IMR-90 (cell line): Measurements from ENCODE around the gene DNAI2. TPM values are rescaled to one million over a fixed set of nuclear protein-coding genes. Genes with fewer than 3 reads are reported as not detected.

Source experiments
- ATAC-seq: fragments of 200-7000 bp; cut with Tn5 transposase; 2 replicates; pipeline ENCODE4 v1.9.1; 2020; ENCODE audit warnings: low read depth, mild to moderate bottlenecking, moderate library complexity
- BruUV-seq: library from RNA; stranded (reverse); fragments of 400-500 nt; replicated peaks from 2 replicates; lab custom pipeline; 2021; lab: Mats Ljungman, UMichigan
- CTCF ChIA-PET: fragments of 300-600 bp; formaldehyde crosslinking; extraction: SDS; loops from one replicate; lab custom pipeline; 2021; ENCODE audit warnings: antibody characterized with exemption; lab: Yijun Ruan, JAX
- POLR2A ChIA-PET: fragments of 300-600 bp; sonication (Branson Sonifier 250); formaldehyde crosslinking; loops from one replicate; lab custom pipeline; 2022; ENCODE audit warnings: antibody characterized with exemption; ENCODE audit not compliant: unreplicated experiment; lab: Charles Lee
- DNase-seq: peaks from one replicate; pipeline ENCODE4 v3.0.0; 2013
- H2AFZ ChIP-seq: replicated peaks from 2 replicates; pipeline ENCODE3; 2013; ENCODE audit warnings: low read length, mild to moderate bottlenecking; ENCODE audit not compliant: poor library complexity
- H2AK5ac ChIP-seq: 2 replicates; pipeline ENCODE4 v1.6.1; 2013; ENCODE audit warnings: low read depth, low read length, inconsistent platforms
- H2AK9ac ChIP-seq: replicated peaks from 2 replicates; pipeline ENCODE3; 2013; ENCODE audit warnings: mild to moderate bottlenecking, low read depth, low read length, moderate library complexity; ENCODE audit not compliant: poor library complexity
- H2BK120ac ChIP-seq: 2 replicates; pipeline ENCODE4 v1.6.1; 2013; ENCODE audit warnings: low read depth, low read length, inconsistent platforms
- H2BK15ac ChIP-seq: 3 replicates; pipeline ENCODE4 v1.6.1; 2013; ENCODE audit warnings: low read depth, low read length, inconsistent platforms
- H2BK20ac ChIP-seq: 2 replicates; pipeline ENCODE4 v1.6.1; 2013; ENCODE audit warnings: low read depth, mild to moderate bottlenecking, inconsistent platforms, low read length, moderate library complexity
- H2BK5ac ChIP-seq: 2 replicates; pipeline ENCODE4 v1.6.1; 2013; ENCODE audit warnings: mild to moderate bottlenecking, low read depth, low read length, inconsistent platforms; ENCODE audit not compliant: poor library complexity, severe bottlenecking
- H3K14ac ChIP-seq: replicated peaks from 2 replicates; pipeline ENCODE4 v1.6.1; 2013; ENCODE audit warnings: low read depth, low read length, inconsistent platforms
- H3K18ac ChIP-seq: 2 replicates; pipeline ENCODE4 v1.6.1; 2013; ENCODE audit warnings: low read depth, low read length, control low read depth
- H3K23ac ChIP-seq: 2 replicates; pipeline ENCODE4 v1.6.1; 2013; ENCODE audit warnings: low read depth, low read length, inconsistent platforms
- H3K27ac ChIP-seq: 2 replicates; pipeline ENCODE4 v1.5.1; 2013; ENCODE audit warnings: mild to moderate bottlenecking, control low read depth, low read length; ENCODE audit not compliant: insufficient read depth
- H3K27me3 ChIP-seq: 2 replicates; pipeline ENCODE4 v1.6.1; 2013; ENCODE audit warnings: low read length; ENCODE audit not compliant: control insufficient read depth, insufficient read depth
- H3K36me3 ChIP-seq: 2 replicates; pipeline ENCODE4 v1.6.1; 2013; ENCODE audit warnings: low read length, mixed read lengths; ENCODE audit not compliant: control insufficient read depth, insufficient read depth
- H3K4ac ChIP-seq: 2 replicates; pipeline ENCODE4 v1.6.1; 2013; ENCODE audit warnings: low read depth, low read length, inconsistent platforms
- H3K4me1 ChIP-seq: 2 replicates; pipeline ENCODE4 v1.6.1; 2013; ENCODE audit warnings: low read length, mixed read lengths; ENCODE audit not compliant: control insufficient read depth, insufficient read depth
- H3K4me2 ChIP-seq: 2 replicates; pipeline ENCODE4 v1.6.1; 2013; ENCODE audit warnings: low read depth, mild to moderate bottlenecking, control low read depth, low read length, moderate library complexity
- H3K4me3 ChIP-seq: 2 replicates; pipeline ENCODE4 v1.5.1; 2013; ENCODE audit warnings: low read depth, mild to moderate bottlenecking, control low read depth, low read length, moderate library complexity; ENCODE audit not compliant: insufficient read depth
- H3K56ac ChIP-seq: 2 replicates; pipeline ENCODE4 v1.6.1; 2013; ENCODE audit warnings: low read length, inconsistent platforms; ENCODE audit not compliant: insufficient read depth; ENCODE audit errors: extremely low read depth
- H3K79me1 ChIP-seq, 2 experiments: 2 replicates each; pipeline ENCODE4 v1.6.1; 2013; ENCODE audit warnings: low read length in 2 of 2, inconsistent platforms in 1 of 2, low read depth in 1 of 2
- H3K9ac ChIP-seq: 2 replicates; pipeline ENCODE4 v1.6.1; 2013; ENCODE audit warnings: low read depth, low read length, control low read depth
- H3K9me1 ChIP-seq: 2 replicates; pipeline ENCODE4 v1.6.1; 2013; ENCODE audit warnings: low read length, inconsistent platforms; ENCODE audit not compliant: insufficient read depth
- H3K9me3 ChIP-seq: 2 replicates; pipeline ENCODE4 v1.6.1; 2013; ENCODE audit warnings: low read length; ENCODE audit not compliant: control insufficient read depth, insufficient read depth
- H4K20me1 ChIP-seq: 2 replicates; pipeline ENCODE4 v1.6.1; 2013; ENCODE audit warnings: low read length, inconsistent platforms; ENCODE audit not compliant: insufficient read depth
- H4K5ac ChIP-seq: 2 replicates; pipeline ENCODE4 v1.6.1; 2013; ENCODE audit warnings: mild to moderate bottlenecking, low read depth, low read length, control low read depth
- H4K8ac ChIP-seq, 2 experiments: 2 replicates each; pipeline ENCODE4 v1.6.1; 2013; ENCODE audit warnings: low read depth in 2 of 2, low read length in 2 of 2, control low read depth in 1 of 2, inconsistent platforms in 1 of 2
- H4K91ac ChIP-seq: 2 replicates; pipeline ENCODE4 v1.6.1; 2013; ENCODE audit warnings: low read depth, low read length, inconsistent platforms; ENCODE audit not compliant: insufficient read depth
- BHLHE40 ChIP-seq: fragments of 150-350 bp; IDR thresholded peaks from 2 replicates; pipeline ENCODE4 v1.6.1; 2016; ENCODE audit warnings: mild to moderate bottlenecking, low read depth, low read length
- POLR2A ChIP-seq: IDR thresholded peaks from 2 replicates; pipeline ENCODE4 v1.6.1; 2012; ENCODE audit warnings: mild to moderate bottlenecking, low read depth, low read length
- RAD21 ChIP-seq: IDR thresholded peaks from 2 replicates; pipeline ENCODE4 v1.6.1; 2012; ENCODE audit warnings: low read length, improper control_type of control experiment
- WGBS, 2 experiments: methylation state at CpG; one replicate each; pipeline versions ENCODE4 v1.1.5 to v1.1.7; 2013; ENCODE audit warnings: missing lambda C conversion rate in 2 of 2; ENCODE audit not compliant: insufficient read length in 1 of 2; ENCODE audit errors: extremely low coverage in 2 of 2; 5-methylcytosine and 5-hydroxymethylcytosine counted together
- dilution Hi-C: fragments of 300-500 bp; cut with HindIII; formaldehyde crosslinking; loops from one replicate; pipeline ENCODE4 v1.14.3; 2018; ENCODE audit warnings: low sequenced_read_pairs; ENCODE audit not compliant: unreplicated experiment
- in situ Hi-C: fragments of 300-500 bp; cut with MboI; formaldehyde crosslinking; loops from 3 replicates; pipeline ENCODE4 v1.14.3; 2019; ENCODE audit warnings: low sequenced_read_pairs, inconsistent platforms, mixed read lengths
- intact Hi-C: fragments of 100-400 bp; cut with micrococcal nuclease; formaldehyde crosslinking; loops from 2 replicates; pipeline ENCODE4 v1.10.0; 2022
- polyA plus RNA-seq, 3 experiments: library from polyadenylated mRNA; depleted of rRNA; stranded (reverse); fragments of >200 nt; gene quantifications; 2 replicates each; pipeline ENCODE4 v1.2.3, GENCODE V29; 2012; ENCODE audit warnings: low replicate concordance in 1 of 3
- total RNA-seq: library from RNA; depleted of rRNA; stranded (reverse); fragments of >200 nt; gene quantifications from 2 replicates; pipeline ENCODE4 v1.2.3, GENCODE V29; 2012

The DNAI2 gene
- total and polyA plus RNA-seq, 2 of the 4 experiments (the other 2 are of a cell fraction): not detected

GRCh38 chr17:74230896-74231295, 43.1 kb upstream of the DNAI2 start:
- Histone ChIP-seq H2BK120ac (no peak overlapping the region), H4K5ac (no peak overlapping the region), H3K27ac (no peak overlapping the region), H3K18ac (no peak overlapping the region), H3K4me1 (no peaks in the 10 kb centered on the region), H3K9me1 (no peaks in the 10 kb centered on the region), H3K4me3 (no peak overlapping the region), H3K4ac (no peak overlapping the region), H3K27me3 (no peaks in the 10 kb centered on the region), H2AK5ac (no peak overlapping the region), H2BK5ac (no peak overlapping the region), H4K8ac (no peak overlapping the region), H3K36me3 (no peaks in the 10 kb centered on the region), H2AFZ (no peak overlapping the region), H2BK20ac (no peak overlapping the region), H4K91ac (no peak overlapping the region), H3K9me3 (no peaks in the 10 kb centered on the region), H4K20me1 (no peaks in the 10 kb centered on the region), H3K79me1 (no peaks in the 10 kb centered on the region), H3K23ac (no peak overlapping the region), H2AK9ac (no peak overlapping the region), H3K9ac (no peak overlapping the region), H3K14ac (no peak overlapping the region), H3K4me2 (no peak overlapping the region), H2BK15ac (no peak overlapping the region), H3K56ac (no peak overlapping the region)
- ChIA-PET CTCF (no interaction called here), POLR2A (no interaction called here)
- in situ Hi-C loops (no loop called here), intact Hi-C loops (no loop called here), dilution Hi-C loops (no loop called here)
- DNase-seq: no peak
- TF ChIP-seq RAD21 (no peak), POLR2A (no peak), BHLHE40 (no peak)
- no TSS peak for BruUV-seq
- ATAC-seq: no peak
- WGBS, 2 experiments: 72% methylated on average over 6 of the region's 16 CpGs; no CpG with 5 or more reads in 1 of the 2 experiments
